Measurements from ENCODE around the gene COG5. TPM values are rescaled to one million over a fixed set of nuclear protein-coding genes. Genes with fewer than 3 reads are reported as not detected.
A peak's percentile ranks its signal among the peaks of the same experiment; 100 is the strongest.

COG5 gene
- total RNA-seq, 1 donor from 2014 or later: 49.1 TPM

- TF ChIP-seq CTCF (IDR thresholded peaks at IDR 0.05): no peak
- H3K27me3 ChIP-seq (ENCODE audit: low read depth): no peaks in the 10 kb centered on the region
These were observed 68.2 kb downstream of the COG5 start for GRCh38 chr7:107495516-107495915.

DNA sequence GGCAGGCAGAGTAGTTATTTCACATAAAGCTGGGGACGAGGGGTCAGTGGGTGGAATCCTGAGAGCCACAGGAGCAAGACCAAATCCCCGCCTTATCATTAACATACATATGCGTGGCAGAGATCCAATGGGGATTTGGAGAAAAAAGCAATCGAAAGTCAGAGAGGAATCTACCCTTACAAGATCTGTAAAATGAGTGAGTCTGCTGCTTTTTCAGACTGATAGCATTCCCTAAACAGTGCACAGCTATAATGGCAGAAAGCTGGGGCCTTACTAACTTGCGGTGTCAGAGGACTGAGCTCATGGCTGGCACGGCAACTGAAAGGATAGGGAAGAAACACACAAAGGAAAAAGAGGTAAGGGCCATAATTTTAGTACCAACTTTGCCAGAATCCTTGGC, 68.8 kb downstream of the COG5 start:
- intact Hi-C loops (cut with DNase I): no loop called here
- Histone ChIP-seq H3K27ac (no peak overlapping the region), H3K9me3 (no peaks in the 10 kb centered on the region), H3K4me1 (no peaks in the 10 kb centered on the region), H3K4me3 (no peak overlapping the region), H3K36me3 (no peaks in the 10 kb centered on the region), H3K27me3 (ENCODE audit: low read depth) (no peaks in the 10 kb centered on the region)
- no peak for DNase-seq
- TF ChIP-seq CTCF (IDR thresholded peaks at IDR 0.05): no peak
- ATAC-seq: no peak

More at GRCh38 chr7:107495516-107495915, 68.2 kb downstream of the COG5 start:
- Histone ChIP-seq H3K9me3 (no peaks in the 10 kb centered on the region), H3K4me3 (no peak overlapping the region), H3K4me1 (no peaks in the 10 kb centered on the region), H3K36me3 (no peaks in the 10 kb centered on the region), H3K27ac (no peak overlapping the region)
- ATAC-seq (no peak), DNase-seq (no peak)
- intact Hi-C loops (cut with DNase I): no loop called here

DNA sequence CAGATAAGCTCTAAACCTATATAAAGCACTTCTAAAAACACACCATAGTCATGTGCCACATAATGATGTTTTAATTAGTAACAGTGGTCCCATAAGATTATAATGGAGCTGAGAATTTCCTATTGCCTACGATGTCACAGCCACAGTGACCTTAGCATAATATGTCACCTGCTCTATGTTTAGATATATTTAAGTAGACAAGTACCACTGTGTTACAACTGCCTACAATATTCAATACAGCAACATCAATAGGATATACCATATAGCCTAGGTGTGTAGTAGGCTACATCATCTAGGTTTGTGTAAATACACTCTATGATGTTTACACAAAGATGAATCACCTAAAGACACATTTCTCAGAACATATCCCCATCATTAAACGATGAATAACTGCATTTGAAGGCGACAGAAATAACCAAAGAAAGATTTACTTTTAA, 69.4 kb downstream of the COG5 start:
- DNase-seq (no peak), ATAC-seq (no peak)
- Histone ChIP-seq H3K4me1 (no peaks in the 10 kb centered on the region), H3K9me3 (no peaks in the 10 kb centered on the region), H3K36me3 (no peaks in the 10 kb centered on the region), H3K4me3 (no peak overlapping the region), H3K27me3 (ENCODE audit: low read depth) (no peaks in the 10 kb centered on the region), H3K27ac (no peak overlapping the region)
- intact Hi-C loops (cut with DNase I): no loop called here
- TF ChIP-seq CTCF (IDR thresholded peaks at IDR 0.05): no peak

- H3K36me3 ChIP-seq: no peaks in the 10 kb centered on the region
- H3K27ac ChIP-seq: no peak overlapping the region
- H3K4me1 ChIP-seq: no peaks in the 10 kb centered on the region
- TF ChIP-seq CTCF (IDR thresholded peaks at IDR 0.05): no peak
- ATAC-seq (no peak), DNase-seq (no peak)
- H3K9me3 ChIP-seq: no peaks in the 10 kb centered on the region
- intact Hi-C loops (cut with DNase I): no loop called here
- no peak overlapping the region for H3K4me3 ChIP-seq
- H3K27me3 ChIP-seq (ENCODE audit: low read depth): no peaks in the 10 kb centered on the region
These were observed 70.8 kb downstream of the COG5 start for GRCh38 chr7:107492875-107493274.

- no peaks in the 10 kb centered on the region for H3K9me3 ChIP-seq
- H3K36me3 ChIP-seq: no peaks in the 10 kb centered on the region
- peak in 1 of 2 donors; percentile 29 for ATAC-seq
- DNase-seq: no peak
- H3K27ac ChIP-seq: no peak overlapping the region
- no peaks in the 10 kb centered on the region for H3K27me3 ChIP-seq (ENCODE audit: low read depth)
- no peak overlapping the region for H3K4me3 ChIP-seq
- H3K4me1 ChIP-seq: no peaks in the 10 kb centered on the region
- intact Hi-C loops (cut with DNase I): no loop called here
- TF ChIP-seq CTCF (IDR thresholded peaks at IDR 0.05): no peak
These were observed 77.7 kb downstream of the COG5 start for GRCh38 chr7:107486041-107486440.

DNA sequence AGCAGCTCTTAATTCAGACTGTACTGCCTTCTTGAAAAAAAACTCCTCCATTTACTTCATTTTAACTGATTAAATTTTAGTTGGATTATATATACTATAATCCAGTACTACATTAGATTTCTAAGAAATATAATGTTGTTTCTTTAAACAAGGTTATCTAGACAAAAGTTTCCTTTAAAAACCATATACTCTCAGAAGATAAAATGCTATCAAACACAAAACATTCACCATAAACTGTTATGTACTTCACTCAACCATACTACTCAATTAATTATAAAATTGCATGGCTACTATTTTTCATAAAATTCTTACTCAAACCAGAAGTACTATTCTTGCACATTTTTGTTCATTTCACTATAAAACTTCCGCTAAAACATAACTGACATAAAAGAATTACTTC, 81.1 kb downstream of the COG5 start:
- H3K4me3 ChIP-seq: no peak overlapping the region
- intact Hi-C loops (cut with DNase I): no loop called here
- no peak overlapping the region for H3K27ac ChIP-seq
- DNase-seq: no peak
- no peaks in the 10 kb centered on the region for H3K36me3 ChIP-seq
- H3K9me3 ChIP-seq: no peaks in the 10 kb centered on the region
- H3K4me1 ChIP-seq: no peaks in the 10 kb centered on the region
- no peak for ATAC-seq
- no peak for TF ChIP-seq CTCF (IDR thresholded peaks at IDR 0.05)
- H3K27me3 ChIP-seq (ENCODE audit: low read depth): no peaks in the 10 kb centered on the region
